ENCODE data around the gene MAP2K5. TPM values are rescaled to one million over a fixed set of nuclear protein-coding genes. Genes with fewer than 3 reads are reported as not detected.

The MAP2K5 gene
- total and polyA plus RNA-seq, 10 of the 15 experiments (the other 5 are each of a cell fraction or from before 2014, with no cell fraction given), result 1.3 to 19.4 (median 9.6) TPM

- peak; percentile 52 for ATAC-seq
- Histone ChIP-seq H2AFZ (ENCODE audit: control insufficient read depth, low read depth, low read length) (no peak overlapping the region), H3K9me3 (replicated peaks; ENCODE audit: control insufficient read depth, insufficient read depth, low read length) (no peaks in the 10 kb centered on the region), H3K27ac (ENCODE audit: control insufficient read depth, insufficient read depth) (no peak overlapping the region), H3K79me2 (ENCODE audit: control insufficient read depth, insufficient read depth, low read length) (no peaks in the 10 kb centered on the region), H4K20me1 (ENCODE audit: control insufficient read depth, insufficient read depth) (no peaks in the 10 kb centered on the region), H3K36me3 (ENCODE audit: control insufficient read depth in 2 of 2, insufficient read depth in 2 of 2, low read length in 1 of 2) (no peaks in the 10 kb centered on the region), H3K4me2 (ENCODE audit: control insufficient read depth, insufficient read depth) (no peak overlapping the region), H3K27me3 (replicated peaks in 1 of 2; ENCODE audit: control insufficient read depth in 2 of 2, insufficient read depth in 2 of 2, low read length in 1 of 2) (no peaks in the 10 kb centered on the region), H3K4me3 (no peak overlapping the region), H3K4me1 (ENCODE audit: control insufficient read depth, insufficient read depth, low read length) (0 out of 2 replicates have a peak, but pooled peaks cover 3% of the 10 kb centered on the region), H3K9ac (ENCODE audit: control insufficient read depth, insufficient read depth, low read length) (no peak overlapping the region)
- 0% methylated on average over 1 of the region's 1 CpG for WGBS (ENCODE audit: insufficient coverage, insufficient replicate concordance, low lambda C conversion rate, missing lambda C conversion rate)
- POLR2A ChIA-PET, result interaction anchor here (1.0 to 2.2 kb wide), 2 partner anchors 13 to 20 kb away, joined by 3 to 4 read pairs; no protein-coding TSS in a partner anchor
- BruUV-seq (replicated peaks), result no TSS peak
- TF ChIP-seq ATF7 (IDR thresholded peaks at IDR 0.05; ENCODE audit: low read depth) (peak; percentile 30; the same call in 1 of the 2 replicates), RUNX3 (IDR thresholded peaks at IDR 0.05; ENCODE audit: low read length) (peak; percentile 37; the same call in 1 of the 2 replicates), NFIC (IDR thresholded peaks at IDR 0.05; ENCODE audit: low read depth, low read length) (0 out of 2 replicates have a peak, but pooled peaks have one; percentile 33), JUNB (IDR thresholded peaks at IDR 0.05) (peak; percentile 78), POLR2AphosphoS2 (IDR thresholded peaks at IDR 0.05; ENCODE audit: low read depth, low read length) (no peak), ZBED1 (IDR thresholded peaks at IDR 0.05; ENCODE audit: borderline replicate concordance) (no peak)
- TF ChIP-seq, protein P1, sequence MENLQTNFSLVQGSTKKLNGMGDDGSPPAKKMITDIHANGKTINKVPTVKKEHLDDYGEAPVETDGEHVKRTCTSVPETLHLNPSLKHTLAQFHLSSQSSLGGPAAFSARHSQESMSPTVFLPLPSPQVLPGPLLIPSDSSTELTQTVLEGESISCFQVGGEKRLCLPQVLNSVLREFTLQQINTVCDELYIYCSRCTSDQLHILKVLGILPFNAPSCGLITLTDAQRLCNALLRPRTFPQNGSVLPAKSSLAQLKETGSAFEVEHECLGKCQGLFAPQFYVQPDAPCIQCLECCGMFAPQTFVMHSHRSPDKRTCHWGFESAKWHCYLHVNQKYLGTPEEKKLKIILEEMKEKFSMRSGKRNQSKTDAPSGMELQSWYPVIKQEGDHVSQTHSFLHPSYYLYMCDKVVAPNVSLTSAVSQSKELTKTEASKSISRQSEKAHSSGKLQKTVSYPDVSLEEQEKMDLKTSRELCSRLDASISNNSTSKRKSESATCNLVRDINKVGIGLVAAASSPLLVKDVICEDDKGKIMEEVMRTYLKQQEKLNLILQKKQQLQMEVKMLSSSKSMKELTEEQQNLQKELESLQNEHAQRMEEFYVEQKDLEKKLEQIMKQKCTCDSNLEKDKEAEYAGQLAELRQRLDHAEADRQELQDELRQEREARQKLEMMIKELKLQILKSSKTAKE (IDR thresholded peaks at IDR 0.05; ENCODE audit: low read depth, poor library complexity, severe bottlenecking), result peak; percentile 18
- FAIRE-seq, result peak; percentile 41
- SMC1A ChIA-PET (ENCODE audit: uncharacterized antibody, unreplicated experiment), result interaction anchor here (0.7 to 2.1 kb wide), 6 partner anchors 11 to 243 kb away, joined by 3 to 7 read pairs (median 3); no protein-coding TSS in a partner anchor
- in situ Hi-C loops (cut with MboI) (no loop called here), intact Hi-C loops (cut with micrococcal nuclease; ENCODE audit: unreplicated experiment) (no loop called here)
- RAD21 ChIA-PET (ENCODE audit: unreplicated experiment), result no interaction called here
- CTCF ChIA-PET, result interaction anchor here (1.0 to 1.9 kb wide), 7 partner anchors 38 to 592 kb away, joined by 3 to 13 read pairs (median 4); no protein-coding TSS in a partner anchor
- no peak for DNase-seq (ENCODE audit: low read depth, low spot score)
Measured at GRCh38 chr15:67495585-67495984, 46.9 kb upstream of the MAP2K5 start.

Measured in GM12878 (cell line).